H1 (cell line): ENCODE data around the gene PRELID1. TPM values are rescaled to one million over a fixed set of nuclear protein-coding genes. Genes with fewer than 3 reads are reported as not detected.

ENCODE experiments used
- CTCF ChIA-PET: fragments of 300-600 bp; sonication (Branson Sonifier 250); formaldehyde crosslinking; loops from one replicate; lab custom pipeline; 2021; ENCODE audit not compliant: partially characterized antibody; lab: Charles Lee
- POLR2A ChIA-PET: fragments of 300-600 bp; sonication (Branson Sonifier 250); formaldehyde crosslinking; loops from one replicate; lab custom pipeline; 2021; ENCODE audit warnings: inconsistent platforms; ENCODE audit not compliant: partially characterized antibody; lab: Charles Lee
- DNase-seq, 2 experiments: peaks; one replicate each; pipeline versions ENCODE4 v3.0.0 to v3.0.0-alpha.2; 2010 to 2022; ENCODE audit warnings: low spot score in 2 of 2, low read depth in 1 of 2, mixed read lengths in 1 of 2
- FAIRE-seq: peaks from 2 replicates; lab custom pipeline; 2011; peaks lifted over from hg19 to GRCh38; lab: Jason Lieb, UNC
- H2AFZ ChIP-seq: 2 replicates; pipeline ENCODE4 v1.8.1; 2012; ENCODE audit warnings: low read length, inconsistent platforms
- H2AK5ac ChIP-seq: 2 replicates; pipeline ENCODE4 v1.6.1; 2013; ENCODE audit warnings: low read depth, low read length
- H2BK120ac ChIP-seq: replicated peaks from 2 replicates; pipeline ENCODE3; 2013; ENCODE audit warnings: low read depth, low read length, inconsistent platforms
- H2BK12ac ChIP-seq: 2 replicates; pipeline ENCODE4 v1.6.1; 2013; ENCODE audit warnings: low read depth, low read length
- H2BK15ac ChIP-seq: 2 replicates; pipeline ENCODE4 v1.6.1; 2013; ENCODE audit warnings: low read length
- H2BK20ac ChIP-seq: 2 replicates; pipeline ENCODE4 v1.6.1; 2013; ENCODE audit warnings: low read length
- H2BK5ac ChIP-seq: 2 replicates; pipeline ENCODE4 v1.6.1; 2013; ENCODE audit warnings: low read depth, low read length
- H3K14ac ChIP-seq: 2 replicates; pipeline ENCODE4 v1.6.1; 2013; ENCODE audit warnings: inconsistent platforms; ENCODE audit not compliant: insufficient read length
- H3K18ac ChIP-seq: 2 replicates; pipeline ENCODE4 v1.6.1; 2013; ENCODE audit warnings: low read length; ENCODE audit errors: extremely low read depth
- H3K23ac ChIP-seq: 2 replicates; pipeline ENCODE4 v1.6.1; 2013; ENCODE audit warnings: inconsistent platforms; ENCODE audit not compliant: insufficient read length
- H3K23me2 ChIP-seq: 2 replicates; pipeline ENCODE4 v1.6.1; 2013; ENCODE audit warnings: low read depth, low read length
- H3K27ac ChIP-seq: 2 replicates; pipeline ENCODE4 v1.6.1; 2011; ENCODE audit warnings: low read depth, low read length, inconsistent platforms
- H3K27me3 ChIP-seq, 4 experiments: replicated peaks in 1 of 4; 1 replicate in 1 of 4; 2 replicates in 3 of 4; pipeline versions ENCODE4 v1.6.1 to v1.8.1; 2011 to 2013; ENCODE audit warnings: low read length in 3 of 4, mild to moderate bottlenecking in 3 of 4, inconsistent platforms in 2 of 4, mixed read lengths in 2 of 4, moderate library complexity in 1 of 4; ENCODE audit not compliant: control insufficient read depth in 3 of 4, insufficient read depth in 3 of 4; ENCODE audit errors: extremely low read depth in 1 of 4
- H3K36me3 ChIP-seq, 4 experiments: 2 replicates each; pipeline versions ENCODE4 v1.6.1 to v1.8.1; 2011 to 2013; ENCODE audit warnings: mild to moderate bottlenecking in 4 of 4, low read length in 3 of 4, moderate library complexity in 2 of 4, control low read depth in 1 of 4, inconsistent platforms in 1 of 4; ENCODE audit not compliant: insufficient read depth in 4 of 4, control insufficient read depth in 2 of 4
- H3K4ac ChIP-seq: replicated peaks from 2 replicates; pipeline ENCODE3; 2013; ENCODE audit warnings: low read length, low read depth, mixed read lengths, inconsistent platforms; ENCODE audit not compliant: insufficient read length
- H3K4me1 ChIP-seq, 4 experiments: replicated peaks in 1 of 4; 1 replicate in 1 of 4; 2 replicates in 3 of 4; pipeline versions ENCODE4 v1.6.1 to v1.8.1; 2011 to 2013; ENCODE audit warnings: low read length in 3 of 4, inconsistent platforms in 2 of 4, mixed read lengths in 1 of 4; ENCODE audit not compliant: insufficient read depth in 4 of 4, control insufficient read depth in 3 of 4
- H3K4me2 ChIP-seq, 2 experiments: 2 replicates each; pipeline versions ENCODE4 v1.6.1 to v1.8.1; 2011 to 2013; ENCODE audit warnings: low read depth in 2 of 2, low read length in 2 of 2, control low read depth in 1 of 2, inconsistent platforms in 1 of 2, mild to moderate bottlenecking in 1 of 2; ENCODE audit not compliant: insufficient read depth in 1 of 2
- H3K4me3 ChIP-seq, 4 experiments: fragments of 200-600, 300-600 bp in 1 of 4; sonication (generic), shearing (Covaris generic), sonication (Bioruptor Twin) in 1 of 4; 2 replicates each; pipeline versions ENCODE4 v1.5.1 to v1.8.1; 2011 to 2016; ENCODE audit warnings: low read length in 4 of 4, low read depth in 3 of 4, control low read depth in 2 of 4, inconsistent platforms in 2 of 4, mild to moderate bottlenecking in 2 of 4, mixed read lengths in 1 of 4, moderate library complexity in 1 of 4; ENCODE audit not compliant: insufficient read depth in 2 of 4; ENCODE audit errors: extremely low read depth in 1 of 4
- H3K56ac ChIP-seq: replicated peaks from 2 replicates; pipeline ENCODE3; 2013; ENCODE audit warnings: low read depth, mild to moderate bottlenecking, mixed read lengths, low read length, inconsistent platforms; ENCODE audit not compliant: insufficient read length
- H3K79me1 ChIP-seq: 2 replicates; pipeline ENCODE4 v1.6.1; 2013; ENCODE audit warnings: low read depth, low read length, control low read depth
- H3K79me2 ChIP-seq, 2 experiments: 2 replicates each; pipeline versions ENCODE4 v1.6.1 to v1.8.1; 2012 to 2013; ENCODE audit warnings: low read length in 2 of 2, mild to moderate bottlenecking in 2 of 2, inconsistent platforms in 1 of 2; ENCODE audit not compliant: insufficient read depth in 2 of 2, control insufficient read depth in 1 of 2
- H3K9ac ChIP-seq, 4 experiments: replicated peaks in 1 of 4; 1 replicate in 1 of 4; 2 replicates in 3 of 4; pipeline versions ENCODE4 v1.6.1 to v1.8.1; 2011 to 2013; ENCODE audit warnings: low read depth in 3 of 4, low read length in 3 of 4, control low read depth in 2 of 4, mild to moderate bottlenecking in 2 of 4, moderate library complexity in 2 of 4, inconsistent platforms in 1 of 4; ENCODE audit errors: extremely low read depth in 1 of 4
- H3K9me3 ChIP-seq, 2 experiments: 2 replicates each; pipeline versions ENCODE4 v1.6.1 to v1.8.1; 2012 to 2013; ENCODE audit warnings: mild to moderate bottlenecking in 2 of 2, moderate library complexity in 2 of 2, control low read depth in 1 of 2, inconsistent platforms in 1 of 2, low read depth in 1 of 2, low read length in 1 of 2, mixed read lengths in 1 of 2; ENCODE audit not compliant: insufficient read depth in 2 of 2
- H4K20me1 ChIP-seq, 2 experiments: replicated peaks in 1 of 2; 2 replicates each; pipeline versions ENCODE3 to v1.8.1; 2011 to 2013; ENCODE audit warnings: inconsistent platforms in 2 of 2, low read length in 2 of 2, mild to moderate bottlenecking in 1 of 2; ENCODE audit not compliant: insufficient read depth in 2 of 2, control insufficient read depth in 1 of 2
- H4K5ac ChIP-seq: 2 replicates; pipeline ENCODE4 v1.6.1; 2013; ENCODE audit warnings: low read length, low read depth, mixed read lengths, inconsistent platforms; ENCODE audit not compliant: insufficient read length
- H4K8ac ChIP-seq: 2 replicates; pipeline ENCODE4 v1.8.0; 2013; ENCODE audit warnings: mild to moderate bottlenecking, moderate library complexity, low read length, inconsistent platforms; ENCODE audit not compliant: insufficient read depth; ENCODE audit errors: extremely low read depth
- H4K91ac ChIP-seq: replicated peaks from 2 replicates; pipeline ENCODE3; 2013; ENCODE audit warnings: low read length, mixed read lengths, inconsistent platforms; ENCODE audit not compliant: insufficient read length
- JUN ChIP-seq: IDR thresholded peaks from 2 replicates; pipeline ENCODE4 v1.6.1; 2011; ENCODE audit warnings: low read depth, mild to moderate bottlenecking, improper control_type of control experiment, low read length
- NRF1 ChIP-seq: IDR thresholded peaks from 2 replicates; pipeline ENCODE4 v1.6.1; 2011; ENCODE audit warnings: mild to moderate bottlenecking, low read depth, low read length, improper control_type of control experiment
- POLR2AphosphoS5 ChIP-seq: IDR thresholded peaks from 2 replicates; pipeline ENCODE4 v1.6.1; 2011; ENCODE audit warnings: low read depth, low read length
- SP1 ChIP-seq: IDR thresholded peaks from 2 replicates; pipeline ENCODE4 v1.6.1; 2011; ENCODE audit warnings: low read depth, low read length
- WGBS, 2 experiments: shearing (Covaris generic) in 1 of 2; methylation state at CpG; one replicate each; pipeline versions ENCODE4 v1.1.6 to v1.1.7; 2013 to 2015; ENCODE audit warnings: low lambda C conversion rate in 2 of 2, mixed read lengths in 2 of 2, inconsistent platforms in 1 of 2, low coverage in 1 of 2, missing lambda C conversion rate in 1 of 2; ENCODE audit not compliant: insufficient replicate concordance in 2 of 2, insufficient coverage in 1 of 2, insufficient read length in 1 of 2; ENCODE audit errors: extremely low coverage in 1 of 2, missing lambda C conversion rate in 1 of 2; 5-methylcytosine and 5-hydroxymethylcytosine counted together
- polyA plus RNA-seq, 7 experiments: library from polyadenylated mRNA; depleted of rRNA in 3 of 7; stranded (reverse) in 5 of 7; unstranded in 2 of 7; fragments of >200 nt in 5 of 7; fragments of 200-250 nt in 2 of 7; gene quantifications; 1 replicate in 5 of 7; 2 replicates in 1 of 7; 4 replicates in 1 of 7; pipeline versions ENCODE4 v1.2.1 to v1.2.3, GENCODE V29; 2011 to 2013; ENCODE audit warnings: missing spikeins in 2 of 7, mixed read lengths in 2 of 7
- total RNA-seq: library from RNA; stranded (reverse); fragmentation: NEBNext Ultra II Directional; extraction: Animal tissue kit (Norgen Biotek cat#: 25700); gene quantifications from 2 replicates; pipeline ENCODE4 v1.2.1, GENCODE V29; 2021

PRELID1 gene
- total and polyA plus RNA-seq, 2 of the 8 experiments (the other 6 are each of a cell fraction or from before 2014, with no cell fraction given): 272 to 428 TPM

DNA sequence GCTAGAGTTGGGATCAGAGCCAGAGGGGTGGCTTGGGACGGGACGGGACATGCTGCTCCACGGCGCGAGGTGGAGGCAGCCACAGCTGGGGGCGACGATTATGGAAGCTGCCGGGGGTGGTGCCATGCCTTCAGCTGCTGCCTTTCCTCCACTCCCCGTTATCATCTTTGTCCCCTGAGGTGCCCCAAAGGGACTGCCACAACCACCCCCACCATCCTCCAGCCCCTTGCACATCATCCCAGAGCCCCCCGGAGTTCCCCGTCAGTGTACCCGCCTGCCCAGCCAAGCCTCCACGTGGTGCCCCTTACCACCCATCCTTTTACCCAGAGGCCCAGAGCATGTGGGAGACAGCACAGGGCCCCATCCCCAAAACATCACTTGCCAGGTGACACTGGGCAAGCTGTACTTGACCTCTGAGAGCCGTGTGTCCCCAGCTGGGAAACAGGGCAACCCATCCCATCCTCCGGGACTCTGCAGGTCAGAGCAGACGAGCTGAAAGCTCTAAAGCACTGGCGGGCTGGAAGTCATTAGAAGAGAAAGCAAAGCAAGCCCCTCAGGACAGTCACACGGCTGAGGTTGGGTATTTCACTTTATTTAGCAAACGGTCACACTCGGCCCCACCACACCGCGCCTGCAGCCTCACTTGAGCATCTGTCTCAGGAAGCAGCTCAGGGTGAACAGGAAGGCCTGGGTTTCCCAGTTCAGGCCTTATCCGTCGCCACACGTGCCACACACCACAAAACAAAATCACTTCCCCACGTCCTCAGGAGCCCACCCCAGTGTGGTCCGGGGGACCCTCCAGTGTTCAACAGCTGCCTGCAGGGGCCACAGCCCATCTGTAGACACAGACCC is 27.6 kb downstream of the PRELID1 start:
- Histone ChIP-seq H2BK120ac (no peak overlapping the region), H3K27me3 (no peaks in the 10 kb centered on the region), H3K9me3 (no peaks in the 10 kb centered on the region), H3K18ac (no peak overlapping the region), H3K14ac (no peak overlapping the region), H3K4me2 (no peak overlapping the region), H2BK5ac (no peak overlapping the region), H3K56ac (no peak overlapping the region), H3K23ac (no peak overlapping the region), H2BK20ac (no peak overlapping the region), H3K4ac (no peak overlapping the region), H4K91ac (no peak overlapping the region), H4K20me1 (peaks cover 0 to 6% of the 10 kb centered on the region in 2 experiments), H2BK12ac (no peak overlapping the region), H3K9ac (no peak overlapping the region), H2BK15ac (no peak overlapping the region), H2AFZ (no peak overlapping the region), H3K36me3 (peaks cover 14 to 27% (median 21%) of the 10 kb centered on the region in 4 experiments), H3K4me3 (no peak overlapping the region), H4K5ac (no peak overlapping the region), H3K79me2 (no peaks in the 10 kb centered on the region), H2AK5ac (no peak overlapping the region), H4K8ac (no peak overlapping the region), H3K27ac (no peak overlapping the region), H3K79me1 (no peaks in the 10 kb centered on the region), H3K23me2 (no peaks in the 10 kb centered on the region), H3K4me1 (peaks cover 0 to 2% (median 0%) of the 10 kb centered on the region in 4 experiments; a peak in 4 of 7 replicates)
- FAIRE-seq: no peak
- 94% methylated on average over 27 of the region's 27 CpGs; no CpG with 5 or more reads in 1 of the 2 experiments for WGBS, 2 experiments
- no peak for DNase-seq
- ChIA-PET CTCF (interaction anchor here (1.2 to 10.3 kb wide), 4 partner anchors 14 to 73 kb away, joined by 3 to 100 read pairs (median 5); no protein-coding TSS in a partner anchor), POLR2A (interaction anchor here (1.2 to 2.5 kb wide), 4 partner anchors 13 to 119 kb away, joined by 4 to 7 read pairs (median 5); partner anchors contain the start of gene LMAN2)
- no peak for TF ChIP-seq POLR2AphosphoS5
- TF ChIP-seq NRF1: no peak
- no peak for TF ChIP-seq SP1
- no peak for TF ChIP-seq JUN
